Left renal pelvis (tissue), 4 donors: Measurements from ENCODE around the gene PTK6. TPM values are rescaled to one million over a fixed set of nuclear protein-coding genes. Genes with fewer than 3 reads are reported as not detected.

Source experiments
- DNase-seq, 4 donors: peaks; one replicate each; pipeline ENCODE4 v3.0.0-alpha.2; 2013; ENCODE audit warnings: low read depth in 4 of 4, low spot score in 3 of 4
- polyA plus RNA-seq, 4 donors: library from polyadenylated mRNA; unstranded; fragments of 120-200 nt; gene quantifications; one replicate each; pipeline ENCODE4 v1.2.1, GENCODE V29; 2013; ENCODE audit not compliant: insufficient read length in 4 of 4

The PTK6 gene
- polyA plus RNA-seq, 4 donors = 0.33 to 1.7 (median 0.91) TPM

DNA sequence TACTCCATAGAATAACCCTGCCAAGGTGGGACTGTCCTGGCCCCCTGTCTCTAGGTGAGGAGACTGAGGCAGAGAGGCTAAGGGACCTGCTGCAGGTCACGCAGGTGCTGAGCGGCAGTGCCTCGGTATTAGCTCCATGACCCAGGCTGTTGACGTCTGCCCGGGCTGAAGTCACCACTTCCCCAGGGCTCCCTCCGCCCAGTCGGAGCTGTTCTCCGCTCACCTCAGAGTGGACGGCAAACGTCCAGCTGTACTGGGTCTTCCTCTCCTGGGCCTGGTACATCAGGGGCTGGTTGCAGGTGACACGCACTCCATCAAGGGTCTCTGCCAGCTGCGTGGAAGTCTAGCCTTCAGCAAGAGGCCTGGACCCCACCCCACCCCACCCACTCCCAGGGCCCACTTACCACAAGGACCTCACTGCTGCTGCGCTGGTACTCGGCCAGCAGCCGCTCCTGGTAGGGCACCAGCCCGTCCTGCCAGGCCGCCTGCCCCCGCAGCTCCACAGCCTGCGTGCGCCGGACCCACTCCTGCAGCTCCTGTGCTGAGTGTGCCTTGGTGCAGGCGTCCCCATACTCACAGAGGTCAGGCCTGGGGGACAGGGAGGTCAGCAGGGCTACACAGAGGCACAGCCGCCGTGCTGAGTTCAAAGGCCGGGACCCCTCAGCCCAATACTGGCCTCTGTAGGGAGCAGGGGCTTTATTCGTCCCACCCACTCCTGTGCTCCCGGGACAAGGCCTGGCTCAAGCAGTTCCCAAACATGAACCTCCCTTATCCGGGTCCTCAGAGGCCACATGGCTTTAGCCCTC is 33.3 kb upstream of the PTK6 start:
- DNase-seq = no peak

GRCh38 chr20:63568986-63569949 is 32.1 kb upstream of the PTK6 start:
- no peak for DNase-seq

DNA sequence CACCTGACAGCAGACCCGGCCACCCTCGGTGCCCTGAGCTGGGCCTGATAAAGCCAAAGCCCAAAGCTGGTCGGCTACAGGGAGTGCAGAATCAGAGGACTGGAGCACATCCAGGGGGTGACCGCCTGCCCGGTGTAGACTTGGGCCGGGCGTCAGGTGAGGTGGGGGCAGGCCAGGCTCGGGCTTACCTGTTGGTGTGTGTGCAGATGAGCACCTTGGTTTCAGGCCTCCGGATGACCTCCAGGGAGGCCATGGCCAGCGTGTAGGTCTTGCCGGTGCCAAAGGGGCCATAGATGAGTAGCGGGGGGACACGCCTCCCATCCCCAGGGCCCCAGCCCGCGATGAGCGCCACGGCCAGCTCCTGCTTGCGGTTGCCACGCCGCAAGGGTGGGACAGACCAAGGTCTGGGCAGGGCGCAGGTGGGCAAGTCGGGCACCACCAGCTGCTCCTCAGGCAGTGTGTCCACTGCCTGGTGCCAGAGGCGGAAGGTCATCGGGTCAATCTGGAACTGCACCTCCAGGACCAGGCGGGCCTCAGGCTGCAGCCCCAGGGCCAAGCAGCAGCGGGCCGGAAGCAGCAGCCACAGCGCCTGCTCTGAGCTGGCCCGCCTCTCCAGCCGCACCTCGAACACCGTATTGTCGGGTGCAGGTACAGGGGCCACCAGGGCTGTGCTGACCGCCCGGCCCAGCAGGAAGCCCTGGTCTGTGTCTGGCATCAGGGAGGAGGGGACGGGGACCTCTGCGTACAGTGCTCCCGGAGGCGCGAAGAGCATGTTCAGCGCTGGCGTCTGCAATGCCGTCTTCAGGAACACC is 31.2 kb upstream of the PTK6 start:
- no peak for DNase-seq

GRCh38 chr20:63567386-63568169 is 30.4 kb upstream of the PTK6 start:
- no peak for DNase-seq

GRCh38 chr20:63567136-63567385 is 29.9 kb upstream of the PTK6 start:
- no peak for DNase-seq

GRCh38 chr20:63566395-63567135 is 29.4 kb upstream of the PTK6 start:
- DNase-seq = no peak

- no peak for DNase-seq
Observed at GRCh38 chr20:63565699-63566335, 28.6 kb upstream of the PTK6 start.

GRCh38 chr20:63565021-63565698 is 28.0 kb upstream of the PTK6 start:
- no peak for DNase-seq

- DNase-seq = no peak
Observed at GRCh38 chr20:63564036-63564810, 27.0 kb upstream of the PTK6 start.

DNA sequence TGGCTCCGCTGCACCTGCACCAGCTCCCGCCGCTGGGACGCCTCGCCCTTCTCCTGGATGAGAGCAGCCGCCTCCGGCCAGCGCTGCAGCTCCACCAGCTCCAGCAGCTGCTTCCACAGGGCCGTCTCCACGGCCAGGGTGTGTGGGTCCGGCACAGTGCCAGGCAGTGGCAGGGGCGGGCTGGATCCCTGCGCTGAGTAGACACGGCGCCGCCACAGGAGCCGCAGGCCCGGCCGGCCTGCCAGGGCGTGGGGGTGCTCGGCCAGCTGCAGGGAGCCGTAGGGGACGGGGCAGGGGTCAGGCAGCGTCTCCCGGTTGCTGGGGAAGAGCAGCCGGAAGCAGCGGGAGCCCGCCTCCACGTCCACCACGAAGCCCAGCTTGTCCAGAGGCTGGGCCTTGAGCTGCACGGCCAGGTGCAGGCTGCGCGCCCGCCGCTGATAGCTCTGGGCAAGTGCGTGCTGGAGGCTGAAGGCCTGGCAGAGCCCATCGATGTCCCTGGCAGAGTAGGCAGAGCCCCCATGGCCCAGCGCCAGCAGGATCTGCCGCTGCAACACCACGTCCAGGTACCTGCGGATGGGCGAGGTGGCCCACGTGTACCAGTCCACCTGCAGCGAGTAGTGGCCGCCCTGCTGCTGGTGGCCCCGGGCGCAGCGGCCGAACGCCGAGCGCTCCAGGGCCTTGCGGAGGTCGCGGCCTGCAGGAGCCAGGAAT is 26.2 kb upstream of the PTK6 start:
- DNase-seq = no peak

DNA sequence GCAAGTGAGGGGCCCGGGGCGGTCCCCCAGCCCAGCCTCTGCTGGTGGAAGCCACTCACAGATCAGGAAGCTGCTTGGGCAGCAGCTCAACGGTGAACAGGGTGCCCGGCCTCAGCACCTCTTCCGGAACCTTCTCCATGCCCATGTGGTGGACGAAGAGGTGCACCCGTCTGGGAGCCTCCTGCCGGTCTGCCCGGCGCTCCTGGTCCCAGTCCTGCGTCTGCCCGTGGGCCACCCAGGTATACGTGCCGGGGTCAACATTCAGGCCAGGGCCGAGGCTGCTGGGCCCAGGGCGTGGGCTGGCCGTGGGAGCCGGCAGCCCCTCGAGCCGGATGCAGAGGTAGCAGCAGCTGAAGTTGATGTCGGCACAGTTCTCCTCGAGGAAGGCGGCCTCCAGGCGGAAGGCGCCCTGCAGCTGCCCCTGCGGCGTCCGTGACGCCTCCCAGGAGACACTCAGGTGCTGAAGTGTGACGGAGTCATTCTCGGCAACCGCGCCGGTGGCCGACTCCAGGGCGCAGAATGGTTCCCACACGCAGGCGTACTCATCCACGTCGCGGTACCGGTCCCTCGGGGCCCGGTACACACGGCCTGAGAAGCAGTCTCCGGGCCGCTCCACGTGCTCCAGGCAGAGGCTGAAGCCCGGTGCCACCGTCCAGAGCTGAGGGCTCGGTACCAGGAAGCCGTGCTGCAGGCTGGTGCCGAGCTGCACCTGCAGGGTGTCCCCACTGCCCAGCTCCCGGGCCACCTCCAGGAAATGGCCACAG is 25.5 kb upstream of the PTK6 start:
- DNase-seq = no peak

DNA sequence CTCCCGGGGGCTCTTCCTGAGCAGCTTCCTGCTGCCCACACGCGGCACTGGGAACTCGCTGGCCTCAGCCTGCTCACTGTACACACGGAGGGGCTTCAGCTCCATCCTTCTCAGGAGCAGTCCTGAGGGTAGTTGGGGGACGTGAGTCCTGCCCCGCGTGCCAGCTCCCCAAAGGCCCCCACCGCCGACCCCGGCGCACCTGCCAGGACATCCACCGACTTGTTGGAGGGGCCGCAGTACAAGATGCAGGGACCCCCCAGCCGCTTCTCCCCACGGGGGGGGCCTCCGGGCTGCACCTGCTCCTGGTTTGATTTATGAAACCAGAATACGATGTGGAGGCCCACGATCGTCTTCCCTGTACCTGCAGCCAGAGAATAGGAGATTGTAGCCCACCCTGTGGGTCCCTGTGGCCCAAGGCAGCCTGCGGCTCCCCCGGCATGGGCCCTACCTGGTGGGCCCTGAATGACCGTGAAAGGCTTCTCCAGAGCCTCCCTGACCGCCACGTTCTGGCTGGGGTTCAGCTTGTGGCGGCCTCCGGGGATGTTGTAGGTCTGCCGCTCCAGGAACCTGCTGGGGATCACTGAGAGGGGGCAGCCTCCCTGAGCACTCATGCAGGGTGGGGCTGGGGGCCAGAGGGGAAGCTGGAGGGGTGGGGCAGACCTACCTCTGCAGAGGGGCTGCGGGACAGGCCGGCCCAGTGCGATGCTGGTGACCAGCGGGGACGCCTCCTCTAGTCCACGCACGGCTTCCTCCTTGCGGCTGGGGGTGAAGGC is 24.6 kb upstream of the PTK6 start:
- no peak for DNase-seq

GRCh38 chr20:63560856-63561609 is 23.9 kb upstream of the PTK6 start:
- no peak for DNase-seq

- no peak for DNase-seq
Observed at GRCh38 chr20:63560333-63560805, 23.2 kb upstream of the PTK6 start.
